Epithelial cell of esophagus (primary cell): ENCODE data around the gene CFAP57.

ENCODE experiments used
- DNase-seq: peaks from one replicate; pipeline ENCODE4 v3.0.0; 2010; ENCODE audit warnings: low read depth
- H3K4me3 ChIP-seq: 2 replicates; pipeline ENCODE4 v1.5.1; 2011; ENCODE audit warnings: mild to moderate bottlenecking, low read length, control low read depth
- CTCF ChIP-seq: IDR thresholded peaks from 2 replicates; pipeline ENCODE4 v1.5.1; 2011; ENCODE audit warnings: low read depth, mild to moderate bottlenecking, low read length, control low read depth, inconsistent platforms; ENCODE audit not compliant: insufficient read depth; ENCODE audit errors: missing control alignments

Gene CFAP57

GRCh38 chr1:43294761-43295160, 122.6 kb downstream of the CFAP57 start:
- H3K4me3 ChIP-seq, result no peak overlapping the region
- no peak for TF ChIP-seq CTCF

GRCh38 chr1:43296207-43296606, 124.1 kb downstream of the CFAP57 start:
- TF ChIP-seq CTCF, result no peak
- no peak for DNase-seq
- no peak overlapping the region for H3K4me3 ChIP-seq

More at GRCh38 chr1:43294761-43295160, 122.6 kb downstream of the CFAP57 start:
- no peak for DNase-seq

- DNase-seq, result no peak
- no peak overlapping the region for H3K4me3 ChIP-seq
- no peak for TF ChIP-seq CTCF
These were observed 125.9 kb downstream of the CFAP57 start for GRCh38 chr1:43298055-43298454.

- no peak overlapping the region for H3K4me3 ChIP-seq
- no peak for DNase-seq
- TF ChIP-seq CTCF, result no peak
These were observed 127.0 kb downstream of the CFAP57 start for GRCh38 chr1:43299101-43299500.

- no peak within 1 kb of the TSS for H3K4me3 ChIP-seq
- TF ChIP-seq CTCF, result no peak
- DNase-seq, result no peak
These were observed 128.4 kb downstream of the CFAP57 start, which contains the start of gene TIE1 for GRCh38 chr1:43300378-43301094. TSS of gene TIE1 (plus strand) at chr1:43300982. CDS start at chr1:43301072, 90 bp downstream.

- H3K4me3 ChIP-seq, result no peak overlapping the region
- TF ChIP-seq CTCF, result no peak
- no peak for DNase-seq
These were observed 130.1 kb downstream of the CFAP57 start for GRCh38 chr1:43302201-43302600.

GRCh38 chr1:43302721-43303470, 130.8 kb downstream of the CFAP57 start:
- peak; percentile 39 for DNase-seq
- TF ChIP-seq CTCF, result no peak
- no peak overlapping the region for H3K4me3 ChIP-seq
